Spinal cord (tissue), 10 donors: ENCODE results near the gene TMEM121. TPM values are rescaled to one million over a fixed set of nuclear protein-coding genes. Genes with fewer than 3 reads are reported as not detected.

Experiments used
- DNase-seq, 6 donors: peaks; one replicate each; pipeline versions ENCODE4 v3.0.0 to v3.0.0-alpha.2; 2013 to 2015; ENCODE audit warnings: low spot score in 6 of 6, low read depth in 4 of 6
- H3K27ac ChIP-seq: one replicate; pipeline ENCODE4 v1.5.1; 2013; ENCODE audit warnings: low read depth, low read length, control low read depth
- H3K27me3 ChIP-seq: one replicate; pipeline ENCODE4 v1.6.1; 2013; ENCODE audit warnings: low read length; ENCODE audit not compliant: control insufficient read depth, insufficient read depth
- H3K36me3 ChIP-seq: one replicate; pipeline ENCODE4 v1.6.1; 2013; ENCODE audit warnings: low read length; ENCODE audit not compliant: control insufficient read depth, insufficient read depth
- H3K4me1 ChIP-seq: one replicate; pipeline ENCODE4 v1.6.1; 2013; ENCODE audit warnings: low read length; ENCODE audit not compliant: control insufficient read depth, insufficient read depth
- H3K4me3 ChIP-seq: one replicate; pipeline ENCODE4 v1.5.1; 2013; ENCODE audit warnings: low read depth, low read length, control low read depth
- H3K9me3 ChIP-seq: one replicate; pipeline ENCODE4 v1.6.1; 2013; ENCODE audit warnings: low read length; ENCODE audit not compliant: control insufficient read depth, insufficient read depth
- WGBS: methylation state at CpG from one replicate; pipeline ENCODE4 v1.1.5; 2013; ENCODE audit warnings: missing lambda C conversion rate; ENCODE audit not compliant: insufficient coverage; 5-methylcytosine and 5-hydroxymethylcytosine counted together
- polyA plus RNA-seq, 2 donors: library from polyadenylated mRNA; unstranded; fragments of 120-200 nt; gene quantifications; one replicate each; pipeline ENCODE4 v1.2.1, GENCODE V29; 2013; ENCODE audit not compliant: insufficient read length in 2 of 2
- total RNA-seq, 2 donors: library from RNA; depleted of rRNA in 1 of 2; stranded (reverse); fragments of 120-200 nt in 1 of 2; fragments of >200 nt in 1 of 2; gene quantifications; one replicate each; pipeline versions ENCODE4 v1.2.3 to v1.2.4, GENCODE V29; 2013 to 2014
- donor health status: healthy.

Gene TMEM121
- total and polyA plus RNA-seq, 4 donors, result 11.7 to 27.1 (median 18.1) TPM

DNA sequence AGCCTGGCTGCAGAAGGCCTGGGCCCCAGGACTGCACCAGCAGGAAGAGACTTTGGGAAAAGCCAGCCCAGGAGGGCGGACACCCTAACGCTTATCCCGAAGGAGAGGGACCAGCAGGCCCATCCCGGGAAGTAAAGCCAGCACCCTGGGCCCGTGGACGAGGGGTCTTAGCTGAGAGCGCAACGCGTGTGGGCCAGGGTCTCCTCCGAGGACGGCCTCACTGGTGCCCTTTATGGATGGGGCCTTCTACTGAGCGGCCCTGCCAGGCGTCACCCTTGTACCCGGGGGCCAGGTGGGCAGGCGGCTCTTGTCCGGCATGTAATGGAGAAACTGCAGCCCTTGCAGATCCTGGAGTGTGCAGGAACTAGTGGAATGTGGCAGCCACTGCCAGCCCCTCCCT lies 21.3 kb upstream of the TMEM121 start:
- Histone ChIP-seq H3K27ac (no peak overlapping the region), H3K4me1 (peaks cover 20% of the 10 kb centered on the region), H3K36me3 (peaks cover 3% of the 10 kb centered on the region), H3K27me3 (no peaks in the 10 kb centered on the region), H3K4me3 (no peak overlapping the region), H3K9me3 (no peaks in the 10 kb centered on the region)
- DNase-seq, result no peak
- 86% methylated on average over 16 of the region's 16 CpGs for WGBS

DNA sequence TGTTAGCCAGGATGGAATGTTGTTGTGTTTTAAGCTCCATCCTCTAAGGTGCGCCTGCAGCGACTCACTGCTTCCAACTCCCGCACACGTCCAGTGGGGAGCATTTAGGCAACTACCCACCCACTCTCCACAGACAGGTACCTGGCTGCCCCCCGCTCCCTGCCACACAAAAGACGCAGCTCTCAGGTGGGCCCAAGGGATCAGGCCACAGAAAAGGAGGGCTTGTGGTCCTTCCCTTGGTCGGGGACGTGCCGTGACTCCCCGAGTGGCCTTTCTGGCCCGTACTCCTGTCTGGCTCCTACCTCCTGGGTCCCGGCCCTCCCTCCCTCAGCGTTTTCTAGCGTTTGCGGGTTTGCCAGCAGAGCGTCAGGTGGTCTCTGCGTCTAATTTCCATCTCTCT lies 19.1 kb upstream of the TMEM121 start:
- no peak for DNase-seq
- Histone ChIP-seq H3K4me3 (no peak overlapping the region), H3K27me3 (no peaks in the 10 kb centered on the region), H3K27ac (no peak overlapping the region), H3K4me1 (peaks cover 12% of the 10 kb centered on the region), H3K36me3 (no peaks in the 10 kb centered on the region), H3K9me3 (no peaks in the 10 kb centered on the region)
- WGBS, result 86% methylated on average over 16 of the region's 17 CpGs

DNA sequence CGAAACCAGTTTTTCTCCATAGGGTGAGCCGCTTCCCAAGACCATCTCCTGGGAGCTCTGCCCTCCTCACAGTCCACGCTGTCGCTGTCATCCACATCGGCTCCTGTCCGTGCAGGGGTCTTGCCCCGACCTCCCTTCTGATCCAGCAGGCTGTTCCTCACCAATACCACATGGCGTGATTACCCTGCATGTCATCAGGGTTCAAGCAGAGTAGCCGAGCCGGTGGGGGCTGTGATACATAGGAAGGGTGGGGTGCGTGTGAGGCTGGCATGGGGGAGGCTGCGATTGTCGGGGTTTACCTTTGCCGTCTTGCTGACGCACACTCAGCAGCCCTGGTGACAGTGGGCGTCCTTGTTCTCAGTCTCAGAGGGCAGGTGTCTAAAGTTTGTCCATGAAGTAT lies 18.3 kb upstream of the TMEM121 start:
- 94% methylated on average over 16 of the region's 16 CpGs for WGBS
- peaks cover 12% of the 10 kb centered on the region for H3K4me1 ChIP-seq

DNA sequence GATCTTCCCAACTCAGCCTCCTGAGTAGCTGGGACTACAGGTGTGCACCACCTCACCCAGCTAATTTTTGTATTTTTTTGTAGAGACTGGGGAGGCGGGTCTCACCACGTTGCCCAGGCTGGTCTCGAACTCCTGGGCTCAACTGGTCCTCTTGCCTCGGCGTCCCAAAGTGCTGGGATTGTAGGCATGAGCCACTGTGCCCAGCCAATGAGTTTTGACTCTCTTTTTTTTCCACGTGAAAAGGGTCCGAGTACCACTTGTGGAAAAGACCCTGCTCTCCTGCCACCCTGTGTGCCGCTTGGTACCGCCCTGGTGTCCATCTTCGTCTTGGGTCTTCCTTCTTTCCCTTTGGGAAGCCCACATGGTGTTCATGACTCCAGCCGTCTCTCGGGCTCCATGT lies 17.8 kb upstream of the TMEM121 start:
- WGBS, result 94% methylated on average over 11 of the region's 12 CpGs
- DNase-seq, result no peak

More for the DNA sequence above, 18.3 kb upstream of the TMEM121 start:
- no peaks in the 10 kb centered on the region for H3K27me3 ChIP-seq
- H3K9me3 ChIP-seq, result no peaks in the 10 kb centered on the region
- H3K27ac ChIP-seq, result no peak overlapping the region
- no peak for DNase-seq
- no peak overlapping the region for H3K4me3 ChIP-seq
- no peaks in the 10 kb centered on the region for H3K36me3 ChIP-seq

DNA sequence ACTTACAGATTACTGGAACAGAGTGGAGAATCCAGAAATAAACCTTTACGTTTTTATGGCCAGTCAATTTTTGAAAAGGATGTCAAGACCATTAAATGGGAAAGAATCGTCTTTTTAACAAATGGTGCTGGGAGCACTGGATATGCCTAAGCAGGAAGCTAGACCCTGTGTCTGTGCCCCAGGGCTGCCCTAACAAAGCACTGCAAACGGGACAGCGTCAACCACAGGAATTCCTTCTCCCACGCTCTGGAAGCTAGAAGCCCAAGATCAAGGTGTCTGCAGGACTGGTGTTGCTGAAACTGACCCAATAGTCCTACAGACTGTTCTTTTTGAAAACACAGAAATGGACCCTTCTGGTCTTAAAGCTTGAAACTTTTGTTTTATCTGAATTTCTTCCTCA lies 9.3 kb upstream of the TMEM121 start:
- Histone ChIP-seq H3K4me1 (no peaks in the 10 kb centered on the region), H3K27me3 (no peaks in the 10 kb centered on the region), H3K27ac (no peak overlapping the region), H3K4me3 (no peak overlapping the region), H3K36me3 (no peaks in the 10 kb centered on the region), H3K9me3 (no peaks in the 10 kb centered on the region)
- no peak for DNase-seq
- WGBS, result 78% methylated on average over 5 of the region's 5 CpGs

More for the DNA sequence above, 17.8 kb upstream of the TMEM121 start:
- Histone ChIP-seq H3K27me3 (no peaks in the 10 kb centered on the region), H3K4me1 (peaks cover 12% of the 10 kb centered on the region), H3K27ac (no peak overlapping the region), H3K4me3 (no peak overlapping the region), H3K36me3 (no peaks in the 10 kb centered on the region), H3K9me3 (no peaks in the 10 kb centered on the region)

DNA sequence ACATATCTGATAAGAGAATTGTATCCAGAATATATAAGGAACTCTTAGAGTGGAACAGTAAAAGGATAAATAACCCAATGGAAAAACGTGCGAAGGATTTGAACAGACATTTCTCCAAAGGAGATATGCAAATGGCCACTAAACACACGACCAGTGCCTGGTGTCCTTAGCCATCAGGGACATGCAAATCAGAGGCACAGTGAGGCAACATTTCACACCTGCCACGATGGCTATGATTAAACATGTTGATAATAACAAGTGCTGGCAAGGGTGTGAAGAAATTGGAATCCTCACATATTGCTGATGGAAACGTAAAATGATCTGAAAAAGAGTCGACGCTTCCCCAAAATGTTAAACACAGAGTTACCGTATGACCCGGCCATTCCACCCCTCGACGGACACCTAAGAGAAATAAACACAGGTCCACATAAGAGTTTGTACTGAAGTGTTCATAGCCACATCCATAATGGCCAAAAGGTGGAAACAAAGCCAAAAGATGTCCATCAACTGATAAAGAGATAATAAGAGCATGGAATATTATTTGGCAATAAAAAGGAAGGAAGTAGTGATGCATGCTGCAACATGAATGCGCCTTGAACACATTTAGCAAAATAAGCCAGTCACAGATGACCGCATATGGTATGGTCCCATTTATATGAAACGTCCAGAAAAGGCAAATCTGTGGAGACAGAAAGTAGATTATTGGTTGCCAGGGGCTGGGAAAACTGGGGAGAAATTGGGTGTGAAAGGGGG lies 6.3 kb upstream of the TMEM121 start:
- no peaks in the 10 kb centered on the region for H3K4me1 ChIP-seq
- DNase-seq, result no peak
- H3K27ac ChIP-seq, result no peak overlapping the region
- no peaks in the 10 kb centered on the region for H3K36me3 ChIP-seq
- H3K27me3 ChIP-seq, result no peaks in the 10 kb centered on the region
- H3K9me3 ChIP-seq, result no peaks in the 10 kb centered on the region
- H3K4me3 ChIP-seq, result no peak overlapping the region
- 79% methylated on average over 5 of the region's 14 CpGs for WGBS

DNA sequence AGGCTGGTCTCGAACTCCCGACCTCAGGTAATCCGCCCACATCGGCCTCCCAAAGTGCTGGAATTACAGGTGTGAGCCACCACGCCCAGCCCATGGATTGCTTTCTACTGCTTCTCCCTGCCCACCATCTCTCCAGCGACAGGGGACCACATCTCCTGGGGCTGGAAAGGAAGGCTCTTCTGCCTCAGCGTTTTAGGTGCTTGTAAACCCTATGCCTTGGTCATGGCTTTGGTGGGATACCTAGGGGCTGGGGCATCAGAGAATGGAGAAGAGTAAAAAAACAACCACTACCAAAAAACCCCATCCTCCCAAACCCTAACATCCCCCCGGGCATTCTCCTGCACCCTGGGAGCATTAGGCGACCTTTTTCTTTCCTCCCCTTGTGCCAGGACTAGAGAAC lies 1.1 kb upstream of the TMEM121 start:
- WGBS, result 82% methylated on average over 3 of the region's 9 CpGs
- Histone ChIP-seq H3K27me3 (no peaks in the 10 kb centered on the region), H3K36me3 (peaks cover 15% of the 10 kb centered on the region), H3K4me1 (peaks cover 35% of the 10 kb centered on the region), H3K27ac (no peak overlapping the region), H3K9me3 (no peaks in the 10 kb centered on the region), H3K4me3 (no peak overlapping the region)
- DNase-seq, result no peak

DNA sequence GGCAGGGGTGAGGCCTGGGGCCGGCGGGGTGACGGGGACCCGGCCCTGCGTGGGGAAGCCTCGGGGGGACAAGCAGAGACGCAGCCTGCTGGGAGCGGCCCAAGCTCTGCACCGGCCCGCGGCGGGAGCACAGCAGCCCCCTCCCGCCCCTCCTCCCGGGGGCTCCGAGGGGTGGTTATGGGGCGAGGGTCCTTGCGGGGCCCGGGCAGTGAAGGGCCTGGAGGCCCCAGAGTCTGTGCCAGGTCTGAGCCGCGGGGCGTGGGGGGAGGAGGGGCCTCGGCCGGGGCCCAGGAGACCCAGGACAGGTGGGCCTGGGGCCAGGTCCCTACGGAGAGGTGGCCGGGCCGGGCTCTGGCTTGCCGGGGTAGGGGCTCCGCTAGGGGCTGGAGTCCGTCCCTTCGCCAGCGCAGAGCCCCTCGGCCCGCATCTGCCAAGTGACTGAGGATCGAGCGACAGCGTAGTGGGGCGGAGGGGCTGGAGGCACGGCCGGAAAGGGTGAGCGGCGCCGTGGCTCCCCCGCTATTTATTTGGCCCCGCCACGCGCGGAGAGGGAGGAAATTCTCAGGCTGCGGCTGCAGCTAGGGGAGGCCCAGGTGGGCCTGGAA lies 495 bp downstream of the TMEM121 start:
- DNase-seq, result peak in 2 of 6 donors; percentile 32 to 50

DNA sequence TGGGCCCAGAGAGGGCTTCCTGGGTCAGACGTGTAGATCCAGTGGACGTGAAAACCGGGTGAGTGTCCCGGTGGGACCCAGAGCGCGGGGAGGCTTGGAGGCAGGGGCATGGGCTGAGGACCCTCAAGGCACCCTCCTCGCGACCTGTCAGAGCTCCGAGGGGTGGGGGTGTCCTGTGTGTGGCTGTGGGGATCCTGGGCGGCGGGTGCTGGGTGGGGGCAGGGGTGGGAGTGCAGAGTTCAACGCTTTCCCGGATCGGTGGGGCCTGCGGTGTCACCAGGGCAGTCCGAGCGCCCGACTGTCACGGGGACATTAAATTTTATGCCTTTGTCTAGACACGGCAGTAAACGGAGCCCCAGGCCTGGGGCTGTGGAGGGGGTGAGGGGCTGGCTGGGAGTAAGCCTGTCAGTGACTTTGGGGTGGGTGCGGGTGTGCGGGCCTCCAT lies 1.0 kb downstream of the TMEM121 start:
- peaks cover 37% of the 10 kb centered on the region for H3K4me1 ChIP-seq
- peak in 2 of 6 donors; percentile 5 to 18 for DNase-seq
- no peak overlapping the region for H3K27ac ChIP-seq
- peaks cover 36% of the 10 kb centered on the region for H3K36me3 ChIP-seq
- H3K4me3 ChIP-seq, result peak overlapping the region; percentile 62
- WGBS, result 12% methylated on average over 21 of the region's 23 CpGs
- H3K9me3 ChIP-seq, result no peaks in the 10 kb centered on the region
- no peaks in the 10 kb centered on the region for H3K27me3 ChIP-seq

More for the DNA sequence above, 495 bp downstream of the TMEM121 start:
- under 1% methylated on average over 48 of the region's 48 CpGs for WGBS
- Histone ChIP-seq H3K27ac (no peak overlapping the region), H3K9me3 (no peaks in the 10 kb centered on the region), H3K4me3 (peak overlapping the region; percentile 62), H3K4me1 (peaks cover 37% of the 10 kb centered on the region), H3K27me3 (no peaks in the 10 kb centered on the region), H3K36me3 (peaks cover 31% of the 10 kb centered on the region)
